SK-N-SH (cell line): ENCODE results near the gene ELOVL6.
"Not testable (repeated sequence)": the region's sequence is repeated elsewhere in the genome, so short reads cannot be mapped to it uniquely, and the experiment has no call there.

Experiments used
- CTCF ChIP-seq: fragments of 200-600 bp; sonication (generic); IDR thresholded peaks from 2 replicates; pipeline ENCODE4 v1.6.1; 2017; ENCODE audit warnings: antibody characterized with exemption, mild to moderate bottlenecking, moderate library complexity
- FOXM1 ChIP-seq: IDR thresholded peaks from 2 replicates; pipeline ENCODE4 v1.4.0; 2012; ENCODE audit warnings: low read depth, mild to moderate bottlenecking
- GABPA ChIP-seq: IDR thresholded peaks from 2 replicates; pipeline ENCODE4 v1.4.0; 2012; ENCODE audit warnings: low read depth, mild to moderate bottlenecking
- GATA2 ChIP-seq: sonication (generic); formaldehyde crosslinking; IDR thresholded peaks from 2 replicates; pipeline ENCODE4 v1.5.0; 2020; ENCODE audit warnings: mild to moderate bottlenecking, missing genetic modification reagents
- JUND ChIP-seq: IDR thresholded peaks from 2 replicates; pipeline ENCODE4 v1.4.0; 2012
- POLR2AphosphoS5 ChIP-seq: IDR thresholded peaks from 2 replicates; pipeline ENCODE4 v1.6.1; 2012; ENCODE audit warnings: low read depth, low read length
- SIN3A ChIP-seq: IDR thresholded peaks from 2 replicates; pipeline ENCODE4 v1.6.1; 2012; ENCODE audit warnings: low read depth, mild to moderate bottlenecking, low read length, moderate library complexity, borderline replicate concordance
- USF2 ChIP-seq: fragments of 150-350 bp; IDR thresholded peaks from 2 replicates; pipeline ENCODE4 v1.6.1; 2017; ENCODE audit warnings: antibody characterized with exemption, low read length, low read depth, borderline replicate concordance
- TF ChIP-seq, protein P1 (sequence below): IDR thresholded peaks from 2 replicates; pipeline ENCODE4; 2012
- TF ChIP-seq, protein P2 (sequence below): IDR thresholded peaks from 2 replicates; pipeline ENCODE4 v1.6.1; 2012; ENCODE audit warnings: mild to moderate bottlenecking, low read depth, low read length, moderate library complexity

DNA sequence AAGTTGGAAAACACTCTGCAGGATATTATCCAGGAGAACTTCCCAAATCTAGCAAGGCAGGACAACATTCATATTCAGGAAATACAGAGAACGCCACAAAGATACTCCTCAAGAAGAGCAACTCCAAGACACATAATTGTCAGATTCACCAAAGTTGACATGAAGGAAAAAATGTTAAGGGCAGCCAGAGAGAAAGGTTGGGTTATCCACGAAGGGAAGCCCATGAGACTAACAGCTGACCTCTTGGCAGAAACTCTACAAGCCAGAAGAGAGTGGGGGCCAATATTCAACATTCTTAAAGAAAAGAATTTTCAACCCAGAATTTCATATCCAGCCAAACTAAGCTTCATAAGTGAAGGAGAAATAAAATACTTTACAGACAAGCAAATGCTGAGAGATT, 120.3 kb downstream of the ELOVL6 start:
- not testable (repeated sequence) for TF ChIP-seq POLR2AphosphoS5, GATA2, CTCF, FOXM1, USF2, SIN3A, JUND, GABPA
- TF ChIP-seq, protein P1, sequence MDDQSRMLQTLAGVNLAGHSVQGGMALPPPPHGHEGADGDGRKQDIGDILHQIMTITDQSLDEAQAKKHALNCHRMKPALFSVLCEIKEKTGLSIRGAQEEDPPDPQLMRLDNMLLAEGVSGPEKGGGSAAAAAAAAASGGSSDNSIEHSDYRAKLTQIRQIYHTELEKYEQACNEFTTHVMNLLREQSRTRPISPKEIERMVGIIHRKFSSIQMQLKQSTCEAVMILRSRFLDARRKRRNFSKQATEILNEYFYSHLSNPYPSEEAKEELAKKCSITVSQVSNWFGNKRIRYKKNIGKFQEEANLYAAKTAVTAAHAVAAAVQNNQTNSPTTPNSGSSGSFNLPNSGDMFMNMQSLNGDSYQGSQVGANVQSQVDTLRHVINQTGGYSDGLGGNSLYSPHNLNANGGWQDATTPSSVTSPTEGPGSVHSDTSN, result not testable (repeated sequence)
- TF ChIP-seq, protein P2, sequence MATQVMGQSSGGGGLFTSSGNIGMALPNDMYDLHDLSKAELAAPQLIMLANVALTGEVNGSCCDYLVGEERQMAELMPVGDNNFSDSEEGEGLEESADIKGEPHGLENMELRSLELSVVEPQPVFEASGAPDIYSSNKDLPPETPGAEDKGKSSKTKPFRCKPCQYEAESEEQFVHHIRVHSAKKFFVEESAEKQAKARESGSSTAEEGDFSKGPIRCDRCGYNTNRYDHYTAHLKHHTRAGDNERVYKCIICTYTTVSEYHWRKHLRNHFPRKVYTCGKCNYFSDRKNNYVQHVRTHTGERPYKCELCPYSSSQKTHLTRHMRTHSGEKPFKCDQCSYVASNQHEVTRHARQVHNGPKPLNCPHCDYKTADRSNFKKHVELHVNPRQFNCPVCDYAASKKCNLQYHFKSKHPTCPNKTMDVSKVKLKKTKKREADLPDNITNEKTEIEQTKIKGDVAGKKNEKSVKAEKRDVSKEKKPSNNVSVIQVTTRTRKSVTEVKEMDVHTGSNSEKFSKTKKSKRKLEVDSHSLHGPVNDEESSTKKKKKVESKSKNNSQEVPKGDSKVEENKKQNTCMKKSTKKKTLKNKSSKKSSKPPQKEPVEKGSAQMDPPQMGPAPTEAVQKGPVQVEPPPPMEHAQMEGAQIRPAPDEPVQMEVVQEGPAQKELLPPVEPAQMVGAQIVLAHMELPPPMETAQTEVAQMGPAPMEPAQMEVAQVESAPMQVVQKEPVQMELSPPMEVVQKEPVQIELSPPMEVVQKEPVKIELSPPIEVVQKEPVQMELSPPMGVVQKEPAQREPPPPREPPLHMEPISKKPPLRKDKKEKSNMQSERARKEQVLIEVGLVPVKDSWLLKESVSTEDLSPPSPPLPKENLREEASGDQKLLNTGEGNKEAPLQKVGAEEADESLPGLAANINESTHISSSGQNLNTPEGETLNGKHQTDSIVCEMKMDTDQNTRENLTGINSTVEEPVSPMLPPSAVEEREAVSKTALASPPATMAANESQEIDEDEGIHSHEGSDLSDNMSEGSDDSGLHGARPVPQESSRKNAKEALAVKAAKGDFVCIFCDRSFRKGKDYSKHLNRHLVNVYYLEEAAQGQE, result not testable (repeated sequence)
